ENCODE measurements around the gene PCCA. TPM values are rescaled to one million over a fixed set of nuclear protein-coding genes. Genes with fewer than 3 reads are reported as not detected.

Gene PCCA
- total and polyA plus RNA-seq, 2 donors (not counting 3 experiments of a cell fraction or from before 2014, with no cell fraction given): 5.7 to 20.2 TPM

DNA sequence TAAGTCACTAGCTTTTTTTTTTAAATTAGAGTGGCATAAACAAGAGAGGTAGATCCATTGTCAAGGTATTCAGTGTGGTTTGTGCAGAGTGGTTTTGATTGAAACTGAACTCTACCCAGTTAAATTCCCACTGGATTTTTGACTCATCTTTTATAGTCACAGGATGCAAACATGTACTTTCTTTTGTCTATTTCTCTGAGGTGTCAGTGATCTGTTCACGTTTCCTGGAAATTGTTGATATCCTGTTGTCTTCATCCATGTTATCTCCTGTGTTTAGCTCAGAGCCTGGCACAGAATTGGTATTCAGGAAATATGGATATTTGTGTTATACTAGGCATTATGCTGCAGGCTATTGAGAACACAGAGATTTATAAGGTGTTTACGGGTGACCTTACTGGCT, 119.7 kb downstream of the PCCA start:
- Histone ChIP-seq H3K4me1 (ENCODE audit: control insufficient read depth, extremely low read depth, insufficient read depth, low read length) (peaks cover 2% of the 10 kb centered on the region), H3K27me3 (ENCODE audit: control insufficient read depth in 2 of 2, insufficient read depth in 2 of 2, low read length in 2 of 2) (no peaks in the 10 kb centered on the region), H3K79me2 (ENCODE audit: control insufficient read depth, insufficient read depth, low read length) (no peaks in the 10 kb centered on the region), H3K27ac (ENCODE audit: insufficient read depth, low read depth, low read length) (no peak overlapping the region), H2AFZ (ENCODE audit: low read depth, low read length) (no peak overlapping the region), H4K20me1 (replicated peaks; ENCODE audit: control insufficient read depth, extremely low read depth, insufficient read depth, low read length) (no peaks in the 10 kb centered on the region), H3K9me1 (replicated peaks; ENCODE audit: control insufficient read depth, extremely low read depth, insufficient read depth, low read length) (no peaks in the 10 kb centered on the region), H3K9me3 (replicated peaks; ENCODE audit: control insufficient read depth, insufficient read depth, low read length) (no peaks in the 10 kb centered on the region), H3K4me2 (ENCODE audit: insufficient read depth, low read length) (no peak overlapping the region), H3K36me3 (ENCODE audit: control insufficient read depth in 2 of 2, extremely low read depth in 1 of 2, insufficient read depth in 2 of 2, low read length in 2 of 2) (no peaks in the 10 kb centered on the region), H3K4me3 (replicated peaks in 1 of 3; ENCODE audit: insufficient read depth in 1 of 3, low read depth in 1 of 3, low read length in 3 of 3) (no peak overlapping the region), H3K9ac (replicated peaks; ENCODE audit: extremely low read depth, insufficient read depth, low read length) (no peak overlapping the region)
- no peak for TF ChIP-seq FOS (IDR thresholded peaks at IDR 0.05; ENCODE audit: borderline replicate concordance, insufficient read depth, low read length)
- TF ChIP-seq GATA2 (IDR thresholded peaks at IDR 0.05; ENCODE audit: insufficient read depth, insufficient read length, low read depth, low read length): no peak
- TF ChIP-seq EZH2 (IDR thresholded peaks at IDR 0.05; ENCODE audit: borderline replicate concordance, low read depth, low read length, severe bottlenecking): no peak
- no peak for TF ChIP-seq POLR2AphosphoS5 (IDR thresholded peaks at IDR 0.05; ENCODE audit: insufficient read depth, low read depth, low read length)
- TF ChIP-seq, protein P1, sequence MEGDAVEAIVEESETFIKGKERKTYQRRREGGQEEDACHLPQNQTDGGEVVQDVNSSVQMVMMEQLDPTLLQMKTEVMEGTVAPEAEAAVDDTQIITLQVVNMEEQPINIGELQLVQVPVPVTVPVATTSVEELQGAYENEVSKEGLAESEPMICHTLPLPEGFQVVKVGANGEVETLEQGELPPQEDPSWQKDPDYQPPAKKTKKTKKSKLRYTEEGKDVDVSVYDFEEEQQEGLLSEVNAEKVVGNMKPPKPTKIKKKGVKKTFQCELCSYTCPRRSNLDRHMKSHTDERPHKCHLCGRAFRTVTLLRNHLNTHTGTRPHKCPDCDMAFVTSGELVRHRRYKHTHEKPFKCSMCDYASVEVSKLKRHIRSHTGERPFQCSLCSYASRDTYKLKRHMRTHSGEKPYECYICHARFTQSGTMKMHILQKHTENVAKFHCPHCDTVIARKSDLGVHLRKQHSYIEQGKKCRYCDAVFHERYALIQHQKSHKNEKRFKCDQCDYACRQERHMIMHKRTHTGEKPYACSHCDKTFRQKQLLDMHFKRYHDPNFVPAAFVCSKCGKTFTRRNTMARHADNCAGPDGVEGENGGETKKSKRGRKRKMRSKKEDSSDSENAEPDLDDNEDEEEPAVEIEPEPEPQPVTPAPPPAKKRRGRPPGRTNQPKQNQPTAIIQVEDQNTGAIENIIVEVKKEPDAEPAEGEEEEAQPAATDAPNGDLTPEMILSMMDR (IDR thresholded peaks at IDR 0.05; ENCODE audit: extremely low read depth in 1 of 2, insufficient read depth in 1 of 2, low read depth in 1 of 2, low read length in 2 of 2): no peak
- TF ChIP-seq, protein P2, sequence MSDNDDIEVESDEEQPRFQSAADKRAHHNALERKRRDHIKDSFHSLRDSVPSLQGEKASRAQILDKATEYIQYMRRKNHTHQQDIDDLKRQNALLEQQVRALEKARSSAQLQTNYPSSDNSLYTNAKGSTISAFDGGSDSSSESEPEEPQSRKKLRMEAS (IDR thresholded peaks at IDR 0.05; ENCODE audit: insufficient read depth, insufficient read length): no peak
- TF ChIP-seq MYC (IDR thresholded peaks at IDR 0.05; ENCODE audit: low read depth, low read length): no peak
- TF ChIP-seq POLR2A (IDR thresholded peaks at IDR 0.05; ENCODE audit: low read depth, low read length): no peak
- no peak for TF ChIP-seq JUN (IDR thresholded peaks at IDR 0.05; ENCODE audit: borderline replicate concordance, insufficient read depth, insufficient read length, low read depth)
- ChIA-PET CTCF (interaction anchor here (0.5 to 2.1 kb wide), 3 partner anchors 9 to 228 kb away, joined by 3 to 7 read pairs (median 4); no protein-coding TSS in a partner anchor), POLR2A (no interaction called here)
- FAIRE-seq (no peak), DNase-seq (ENCODE audit: low read depth, low spot score) (no peak)
- dilution Hi-C loops (cut with MboI; ENCODE audit: extremely low pct_ligation_motif_present, low sequenced_read_pairs): no loop called here
- intact Hi-C loops (cut with micrococcal nuclease): no loop called here
- no TSS peak for BruUV-seq (replicated peaks)
